PC-3 (cell line): ENCODE data around the gene TNPO3. TPM values are rescaled to one million over a fixed set of nuclear protein-coding genes. Genes with fewer than 3 reads are reported as not detected.

Experiments
- ATAC-seq: fragments of 200-7000 bp; cut with Tn5 transposase; 2 replicates; pipeline ENCODE4 v1.9.1; 2020; ENCODE audit warnings: mild to moderate bottlenecking, moderate library complexity
- BruUV-seq: library from RNA; stranded (reverse); fragments of 400-500 nt; replicated peaks from 2 replicates; lab custom pipeline; 2021; lab: Mats Ljungman, UMichigan
- CTCF ChIA-PET: fragments of 300-600 bp; sonication (Branson Sonifier 250); formaldehyde crosslinking; loops from one replicate; lab custom pipeline; 2022; ENCODE audit warnings: antibody characterized with exemption; lab: Charles Lee
- POLR2A ChIA-PET: fragments of 300-600 bp; sonication (Branson Sonifier 250); formaldehyde crosslinking; loops from one replicate; lab custom pipeline; 2022; ENCODE audit warnings: antibody characterized with exemption; ENCODE audit not compliant: unreplicated experiment; lab: Charles Lee
- DNase-seq: peaks from one replicate; pipeline ENCODE4 v3.0.0-alpha.2; 2015
- H2AFZ ChIP-seq: fragments of 300-600 bp; sonication (generic); 2 replicates; pipeline ENCODE4 v1.6.0; 2016; ENCODE audit warnings: antibody characterized with exemption, low read length
- H3F3A ChIP-seq: fragments of 300-600 bp; sonication (generic); one replicate; pipeline ENCODE4 v1.6.0; 2017; ENCODE audit warnings: antibody characterized with exemption, low read length, control low read depth, mild to moderate bottlenecking; ENCODE audit not compliant: unreplicated experiment
- H3K27ac ChIP-seq: fragments of 300-600 bp; sonication (generic); 2 replicates; pipeline ENCODE4 v1.5.1; 2016; ENCODE audit warnings: mild to moderate bottlenecking, low read length
- H3K27me3 ChIP-seq: fragments of 300-600 bp; sonication (generic); 2 replicates; pipeline ENCODE4 v1.6.1; 2016; ENCODE audit warnings: low read length, mixed read lengths
- H3K36me3 ChIP-seq: fragments of 300-600 bp; sonication (generic); 2 replicates; pipeline ENCODE4 v1.6.1; 2016; ENCODE audit warnings: low read depth, mixed run types, low read length, mixed read lengths
- H3K4me1 ChIP-seq: fragments of 300-600 bp; sonication (generic); 2 replicates; pipeline ENCODE4 v1.5.1; 2016; ENCODE audit warnings: low read length; ENCODE audit not compliant: insufficient read depth
- H3K4me2 ChIP-seq: fragments of 300-600 bp; sonication (generic); 2 replicates; pipeline ENCODE4 v1.6.0; 2016; ENCODE audit warnings: low read length
- H3K4me3 ChIP-seq: fragments of 300-600 bp; sonication (generic); 2 replicates; pipeline ENCODE4 v1.5.1; 2016; ENCODE audit warnings: mild to moderate bottlenecking, low read length, mixed read lengths
- H3K79me2 ChIP-seq: fragments of 300-600 bp; sonication (generic); 2 replicates; pipeline ENCODE4 v1.6.1; 2017; ENCODE audit warnings: low read length, mixed read lengths
- H3K9ac ChIP-seq: fragments of 300-600 bp; sonication (generic); 2 replicates; pipeline ENCODE4 v1.6.0; 2016; ENCODE audit warnings: mild to moderate bottlenecking, low read length
- H3K9me2 ChIP-seq: fragments of 300-600 bp; sonication (generic); replicated peaks from 2 replicates; pipeline ENCODE4 v1.6.1; 2016; ENCODE audit warnings: mixed run types, low read length, mixed read lengths
- H3K9me3 ChIP-seq: fragments of 300-600 bp; sonication (generic); 2 replicates; pipeline ENCODE4 v1.6.1; 2016; ENCODE audit warnings: low read length, mixed read lengths
- H4K20me1 ChIP-seq: fragments of 300-600 bp; sonication (generic); 2 replicates; pipeline ENCODE4 v1.6.1; 2016; ENCODE audit warnings: low read length, mixed read lengths
- CTCF ChIP-seq: fragments of 300-600 bp; sonication (generic); conservative IDR thresholded peaks from 2 replicates; pipeline ENCODE4 v1.5.1; 2017; ENCODE audit warnings: antibody characterized with exemption, low read depth, mild to moderate bottlenecking, low read length
- EZH2 ChIP-seq: fragments of 300-600 bp; sonication (generic); IDR thresholded peaks from one replicate; pipeline ENCODE4 v1.6.1; 2017; ENCODE audit warnings: antibody characterized with exemption, mild to moderate bottlenecking, low read length; ENCODE audit not compliant: unreplicated experiment
- EZH2phosphoT487 ChIP-seq: fragments of 300-600 bp; sonication (generic); IDR thresholded peaks from 2 replicates; pipeline ENCODE4 v1.6.1; 2018; ENCODE audit warnings: mild to moderate bottlenecking, antibody characterized with exemption, low read length, borderline replicate concordance
- intact Hi-C: fragments of 100-400 bp; cut with micrococcal nuclease; formaldehyde crosslinking; loops from 2 replicates; pipeline ENCODE4 v1.9.0; 2023
- total RNA-seq: library from RNA; depleted of rRNA; stranded (reverse); fragments of >200 nt; gene quantifications from 2 replicates; pipeline ENCODE4 v1.2.3, GENCODE V29; 2014

The TNPO3 gene
- total RNA-seq, 1 experiment from 2014 or later: 55.9 TPM

GRCh38 chr7:129076886-129077285 lies 22.0 kb upstream of the TNPO3 start:
- Histone ChIP-seq H3K9me2 (no peaks in the 10 kb centered on the region), H3F3A (no peaks in the 10 kb centered on the region), H3K79me2 (no peaks in the 10 kb centered on the region), H3K36me3 (no peaks in the 10 kb centered on the region), H2AFZ (no peak overlapping the region), H3K9me3 (no peaks in the 10 kb centered on the region), H3K9ac (no peak overlapping the region), H4K20me1 (no peaks in the 10 kb centered on the region), H3K4me3 (no peak overlapping the region), H3K27me3 (no peaks in the 10 kb centered on the region), H3K27ac (no peak overlapping the region), H3K4me1 (no peaks in the 10 kb centered on the region), H3K4me2 (no peak overlapping the region)
- BruUV-seq: no TSS peak
- ATAC-seq (no peak), DNase-seq (no peak)
- no peak for TF ChIP-seq CTCF
- TF ChIP-seq EZH2: no peak
- no peak for TF ChIP-seq EZH2phosphoT487
- intact Hi-C loops: no loop called here
- POLR2A ChIA-PET: no interaction called here
- CTCF ChIA-PET: no interaction called here

- ChIA-PET CTCF (no interaction called here), POLR2A (no interaction called here)
- no peaks in the 10 kb centered on the region for H3F3A ChIP-seq
- H4K20me1 ChIP-seq: no peaks in the 10 kb centered on the region
- TF ChIP-seq EZH2 (no peak), EZH2phosphoT487 (no peak), CTCF (no peak)
- H3K9ac ChIP-seq: no peak overlapping the region
- BruUV-seq: no TSS peak
- no peak overlapping the region for H2AFZ ChIP-seq
- no peak for DNase-seq
- intact Hi-C loops: no loop called here
- H3K36me3 ChIP-seq: no peaks in the 10 kb centered on the region
- no peak overlapping the region for H3K4me3 ChIP-seq
- ATAC-seq: no peak
- H3K9me2 ChIP-seq: no peaks in the 10 kb centered on the region
- H3K4me1 ChIP-seq: no peaks in the 10 kb centered on the region
- H3K9me3 ChIP-seq: no peaks in the 10 kb centered on the region
- H3K27ac ChIP-seq: no peak overlapping the region
- H3K4me2 ChIP-seq: no peak overlapping the region
- no peaks in the 10 kb centered on the region for H3K27me3 ChIP-seq
- no peaks in the 10 kb centered on the region for H3K79me2 ChIP-seq
Measured at GRCh38 chr7:129074994-129075393, 20.1 kb upstream of the TNPO3 start.

- no peak overlapping the region for H3K9ac ChIP-seq
- H4K20me1 ChIP-seq: no peaks in the 10 kb centered on the region
- BruUV-seq: no TSS peak
- no peaks in the 10 kb centered on the region for H3K27me3 ChIP-seq
- intact Hi-C loops: no loop called here
- ChIA-PET CTCF (no interaction called here), POLR2A (no interaction called here)
- H3K9me2 ChIP-seq: no peaks in the 10 kb centered on the region
- H3K36me3 ChIP-seq: no peaks in the 10 kb centered on the region
- no peaks in the 10 kb centered on the region for H3K79me2 ChIP-seq
- H3K4me3 ChIP-seq: no peak overlapping the region
- DNase-seq (no peak), ATAC-seq (no peak)
- H3K27ac ChIP-seq: no peak overlapping the region
- H3K4me1 ChIP-seq: no peaks in the 10 kb centered on the region
- no peak overlapping the region for H2AFZ ChIP-seq
- H3K9me3 ChIP-seq: no peaks in the 10 kb centered on the region
- no peak overlapping the region for H3K4me2 ChIP-seq
- no peak for TF ChIP-seq CTCF
- TF ChIP-seq EZH2phosphoT487: no peak
- H3F3A ChIP-seq: no peaks in the 10 kb centered on the region
Measured at GRCh38 chr7:129074361-129074871, 19.5 kb upstream of the TNPO3 start.
